ENCODE measurements around the gene ACSS1. TPM values are rescaled to one million over a fixed set of nuclear protein-coding genes. Genes with fewer than 3 reads are reported as not detected.

The ACSS1 gene
- total RNA-seq, 5 donors from 2014 or later (not counting 1 experiment from before 2014, with no cell fraction given) = 39.1 to 59.6 (median 57.7) TPM

- ChIA-PET POLR2A (no interaction called here), CTCF (no interaction called here)
- Histone ChIP-seq H3K4me1 (ENCODE audit: control insufficient read depth in 1 of 2, extremely low read depth in 1 of 2, insufficient read depth in 2 of 2, low read length in 2 of 2) (peaks cover 0 to 24% of the 10 kb centered on the region in 2 experiments), H3K27me3 (replicated peaks in 1 of 2; ENCODE audit: control insufficient read depth in 2 of 2, extremely low read depth in 1 of 2, insufficient read depth in 2 of 2, low read length in 1 of 2) (no peaks in the 10 kb centered on the region), H3K4me3 (ENCODE audit: control insufficient read depth in 1 of 2, extremely low read depth in 1 of 2, low read length in 1 of 2) (no peak overlapping the region), H3K27ac (ENCODE audit: low read length) (no peak overlapping the region), H3K9me3 (no peaks in the 10 kb centered on the region), H3K36me3 (ENCODE audit: control insufficient read depth in 2 of 2, extremely low read depth in 1 of 2, insufficient read depth in 1 of 2, low read length in 1 of 2) (peaks cover 8 to 60% of the 10 kb centered on the region in 2 donors)
- peaks cover 54% of the 10 kb centered on the region for H3K36me3 Mint-ChIP-seq
- H3K27me3 Mint-ChIP-seq = no peaks in the 10 kb centered on the region
- H3K9me3 Mint-ChIP-seq = no peaks in the 10 kb centered on the region
- ATAC-seq (replicated peaks in 1 of 4) (no peak), DNase-seq (no peak)
- H3K27ac Mint-ChIP-seq = no peak overlapping the region
- peaks cover 30 to 39% (median 31%) of the 10 kb centered on the region in 3 donors for H3K4me1 Mint-ChIP-seq
- WGBS (ENCODE audit: insufficient coverage) = 97% methylated on average over 4 of the region's 4 CpGs
- H3K4me3 Mint-ChIP-seq = no peak overlapping the region
Observed at GRCh38 chr20:25025986-25026605, 31.8 kb downstream of the ACSS1 start.

GRCh38 chr20:25025091-25025861, 32.7 kb downstream of the ACSS1 start:
- H3K27ac Mint-ChIP-seq = no peak overlapping the region
- no peak for ATAC-seq (replicated peaks in 1 of 4)

GRCh38 chr20:25024171-25024570, 33.8 kb downstream of the ACSS1 start:
- Mint-ChIP-seq H3K4me1 (peaks cover 16 to 27% (median 19%) of the 10 kb centered on the region in 3 donors), H3K36me3 (peaks cover 55% of the 10 kb centered on the region), H3K9me3 (no peaks in the 10 kb centered on the region), H3K4me3 (no peak overlapping the region), H3K27me3 (no peaks in the 10 kb centered on the region), H3K27ac (no peak overlapping the region)
- ATAC-seq (replicated peaks in 1 of 4) (no peak), DNase-seq (no peak)
- Histone ChIP-seq H3K27ac (ENCODE audit: low read length) (no peak overlapping the region), H3K4me1 (ENCODE audit: control insufficient read depth in 1 of 2, extremely low read depth in 1 of 2, insufficient read depth in 2 of 2, low read length in 2 of 2) (peaks cover 0 to 24% of the 10 kb centered on the region in 2 experiments), H3K9me3 (no peaks in the 10 kb centered on the region), H3K27me3 (replicated peaks in 1 of 2; ENCODE audit: control insufficient read depth in 2 of 2, extremely low read depth in 1 of 2, insufficient read depth in 2 of 2, low read length in 1 of 2) (no peaks in the 10 kb centered on the region), H3K36me3 (ENCODE audit: control insufficient read depth in 2 of 2, extremely low read depth in 1 of 2, insufficient read depth in 1 of 2, low read length in 1 of 2) (peaks cover 11 to 64% of the 10 kb centered on the region in 2 donors), H3K4me3 (ENCODE audit: control insufficient read depth in 1 of 2, extremely low read depth in 1 of 2, low read length in 1 of 2) (no peak overlapping the region)
- POLR2A ChIA-PET = no interaction called here
- CTCF ChIA-PET = no interaction called here
- 100% methylated on average over 4 of the region's 4 CpGs for WGBS (ENCODE audit: insufficient coverage)

More at GRCh38 chr20:25025091-25025861, 32.7 kb downstream of the ACSS1 start:
- H3K36me3 Mint-ChIP-seq = peaks cover 55% of the 10 kb centered on the region
- peaks cover 24 to 33% (median 26%) of the 10 kb centered on the region in 3 donors for H3K4me1 Mint-ChIP-seq
- 95% methylated on average over 8 of the region's 14 CpGs for WGBS (ENCODE audit: insufficient coverage)
- no peaks in the 10 kb centered on the region for H3K27me3 ChIP-seq (replicated peaks in 1 of 2; ENCODE audit: control insufficient read depth in 2 of 2, extremely low read depth in 1 of 2, insufficient read depth in 2 of 2, low read length in 1 of 2)
- H3K36me3 ChIP-seq (ENCODE audit: control insufficient read depth in 2 of 2, extremely low read depth in 1 of 2, insufficient read depth in 1 of 2, low read length in 1 of 2) = peaks cover 8 to 62% of the 10 kb centered on the region in 2 donors
- H3K27me3 Mint-ChIP-seq = no peaks in the 10 kb centered on the region
- H3K4me1 ChIP-seq (ENCODE audit: control insufficient read depth in 1 of 2, extremely low read depth in 1 of 2, insufficient read depth in 2 of 2, low read length in 2 of 2) = peaks cover 0 to 24% of the 10 kb centered on the region in 2 experiments
- DNase-seq = no peak
- ChIA-PET POLR2A (no interaction called here), CTCF (no interaction called here)
- no peak overlapping the region for H3K4me3 ChIP-seq (ENCODE audit: control insufficient read depth in 1 of 2, extremely low read depth in 1 of 2, low read length in 1 of 2)
- H3K4me3 Mint-ChIP-seq = no peak overlapping the region
- H3K27ac ChIP-seq (ENCODE audit: low read length) = no peak overlapping the region
- H3K9me3 ChIP-seq = no peaks in the 10 kb centered on the region
- H3K9me3 Mint-ChIP-seq = no peaks in the 10 kb centered on the region

- no peaks in the 10 kb centered on the region for H3K27me3 Mint-ChIP-seq
- WGBS (ENCODE audit: insufficient coverage) = 94% methylated on average over 4 of the region's 10 CpGs
- DNase-seq = no peak
- H3K4me3 Mint-ChIP-seq = no peak overlapping the region
- peaks cover 59% of the 10 kb centered on the region for H3K36me3 Mint-ChIP-seq
- Histone ChIP-seq H3K27ac (ENCODE audit: low read length) (no peak overlapping the region), H3K27me3 (replicated peaks in 1 of 2; ENCODE audit: control insufficient read depth in 2 of 2, extremely low read depth in 1 of 2, insufficient read depth in 2 of 2, low read length in 1 of 2) (no peaks in the 10 kb centered on the region), H3K4me1 (ENCODE audit: control insufficient read depth in 1 of 2, extremely low read depth in 1 of 2, insufficient read depth in 2 of 2, low read length in 2 of 2) (peaks cover 0 to 24% of the 10 kb centered on the region in 2 experiments), H3K36me3 (ENCODE audit: control insufficient read depth in 2 of 2, extremely low read depth in 1 of 2, insufficient read depth in 1 of 2, low read length in 1 of 2) (peaks cover 14 to 72% of the 10 kb centered on the region in 2 donors), H3K9me3 (no peaks in the 10 kb centered on the region), H3K4me3 (ENCODE audit: control insufficient read depth in 1 of 2, extremely low read depth in 1 of 2, low read length in 1 of 2) (no peak overlapping the region)
- ChIA-PET CTCF (no interaction called here), POLR2A (no interaction called here)
- H3K9me3 Mint-ChIP-seq = no peaks in the 10 kb centered on the region
- peaks cover 16 to 27% (median 19%) of the 10 kb centered on the region in 3 donors for H3K4me1 Mint-ChIP-seq
- no peak overlapping the region for H3K27ac Mint-ChIP-seq
- no peak for ATAC-seq (replicated peaks in 1 of 4)
Observed at GRCh38 chr20:25023356-25023755, 34.6 kb downstream of the ACSS1 start.

GRCh38 chr20:25022680-25023079, 35.3 kb downstream of the ACSS1 start:
- WGBS (ENCODE audit: insufficient coverage) = 97% methylated on average over 8 of the region's 11 CpGs
- ATAC-seq (replicated peaks in 1 of 4) = no peak

GRCh38 chr20:25021336-25021735, 36.6 kb downstream of the ACSS1 start:
- peaks cover 14 to 78% of the 10 kb centered on the region in 2 donors for H3K36me3 ChIP-seq (ENCODE audit: control insufficient read depth in 2 of 2, extremely low read depth in 1 of 2, insufficient read depth in 1 of 2, low read length in 1 of 2)
- no peak for ATAC-seq (replicated peaks in 1 of 4)
- CTCF ChIA-PET = no interaction called here

More at GRCh38 chr20:25022680-25023079, 35.3 kb downstream of the ACSS1 start:
- peaks cover 61% of the 10 kb centered on the region for H3K36me3 Mint-ChIP-seq
- no peak overlapping the region for H3K27ac Mint-ChIP-seq
- H3K27me3 Mint-ChIP-seq = no peaks in the 10 kb centered on the region
- no peaks in the 10 kb centered on the region for H3K9me3 ChIP-seq
- H3K27ac ChIP-seq (ENCODE audit: low read length) = no peak overlapping the region
- H3K36me3 ChIP-seq (ENCODE audit: control insufficient read depth in 2 of 2, extremely low read depth in 1 of 2, insufficient read depth in 1 of 2, low read length in 1 of 2) = peaks cover 14 to 77% of the 10 kb centered on the region in 2 donors
- H3K4me1 ChIP-seq (ENCODE audit: control insufficient read depth in 1 of 2, extremely low read depth in 1 of 2, insufficient read depth in 2 of 2, low read length in 2 of 2) = peaks cover 0 to 24% of the 10 kb centered on the region in 2 experiments
- no peak for DNase-seq
- H3K4me3 ChIP-seq (ENCODE audit: control insufficient read depth in 1 of 2, extremely low read depth in 1 of 2, low read length in 1 of 2) = no peak overlapping the region
- H3K4me1 Mint-ChIP-seq = peaks cover 16 to 26% (median 19%) of the 10 kb centered on the region in 3 donors
- POLR2A ChIA-PET = no interaction called here
- H3K9me3 Mint-ChIP-seq = no peaks in the 10 kb centered on the region
- no peaks in the 10 kb centered on the region for H3K27me3 ChIP-seq (replicated peaks in 1 of 2; ENCODE audit: control insufficient read depth in 2 of 2, extremely low read depth in 1 of 2, insufficient read depth in 2 of 2, low read length in 1 of 2)
- CTCF ChIA-PET = no interaction called here
- no peak overlapping the region for H3K4me3 Mint-ChIP-seq

More at GRCh38 chr20:25021336-25021735, 36.6 kb downstream of the ACSS1 start:
- 97% methylated on average over 5 of the region's 6 CpGs for WGBS (ENCODE audit: insufficient coverage)
- Mint-ChIP-seq H3K27me3 (no peaks in the 10 kb centered on the region), H3K4me3 (no peak overlapping the region), H3K27ac (no peak overlapping the region), H3K36me3 (peaks cover 56% of the 10 kb centered on the region), H3K9me3 (no peaks in the 10 kb centered on the region), H3K4me1 (peaks cover 7 to 17% (median 13%) of the 10 kb centered on the region in 3 donors)
- Histone ChIP-seq H3K9me3 (no peaks in the 10 kb centered on the region), H3K4me1 (ENCODE audit: control insufficient read depth in 1 of 2, extremely low read depth in 1 of 2, insufficient read depth in 2 of 2, low read length in 2 of 2) (peaks cover 0 to 24% of the 10 kb centered on the region in 2 experiments), H3K4me3 (ENCODE audit: control insufficient read depth in 1 of 2, extremely low read depth in 1 of 2, low read length in 1 of 2) (no peak overlapping the region), H3K27ac (ENCODE audit: low read length) (no peak overlapping the region), H3K27me3 (replicated peaks in 1 of 2; ENCODE audit: control insufficient read depth in 2 of 2, extremely low read depth in 1 of 2, insufficient read depth in 2 of 2, low read length in 1 of 2) (no peaks in the 10 kb centered on the region)
- no peak for DNase-seq
- POLR2A ChIA-PET = no interaction called here
